Stimulated activated CD4-positive, alpha-beta T cell treated with anti-CD3 and anti-CD28 coated beads, Interleukin-4, amount 100 ng/mL, for 48 hours (primary cell): ENCODE measurements around the gene PCBP1.
"Not testable (repeated sequence)": the region's sequence is repeated elsewhere in the genome, so short reads cannot be mapped to it uniquely, and the experiment has no call there.

Source experiments
- DNase-seq, 2 donors: peaks; one replicate each; pipeline ENCODE4 v3.0.0-alpha.2; 2020; ENCODE audit warnings: low read depth in 2 of 2

The PCBP1 gene

GRCh38 chr2:70098032-70098431, 10.8 kb downstream of the PCBP1 start:
- no peak for DNase-seq

- no peak for DNase-seq
Measured at GRCh38 chr2:70099270-70099669, 12.0 kb downstream of the PCBP1 start.

- DNase-seq: no peak
Measured at GRCh38 chr2:70101174-70101573, 13.9 kb downstream of the PCBP1 start.

DNA sequence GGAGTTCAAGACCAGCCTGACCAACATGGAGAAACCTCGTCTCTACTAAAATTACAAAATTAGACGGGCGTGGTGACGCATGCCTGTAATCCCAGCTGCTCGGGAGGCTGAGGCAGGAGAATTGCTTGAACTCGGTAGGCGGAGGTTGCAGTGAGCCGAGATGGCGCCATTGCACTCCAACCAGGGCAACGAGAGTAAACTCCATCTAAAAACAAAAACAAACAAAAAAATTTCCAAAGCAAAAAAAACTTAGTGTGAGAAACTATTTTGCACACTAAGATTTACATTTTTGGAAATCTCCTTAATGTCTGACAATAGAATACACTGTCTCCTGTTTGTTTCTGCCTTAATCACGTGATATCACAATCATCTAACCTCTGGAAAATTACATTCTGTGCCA, 14.4 kb downstream of the PCBP1 start:
- not testable (repeated sequence) for DNase-seq

DNA sequence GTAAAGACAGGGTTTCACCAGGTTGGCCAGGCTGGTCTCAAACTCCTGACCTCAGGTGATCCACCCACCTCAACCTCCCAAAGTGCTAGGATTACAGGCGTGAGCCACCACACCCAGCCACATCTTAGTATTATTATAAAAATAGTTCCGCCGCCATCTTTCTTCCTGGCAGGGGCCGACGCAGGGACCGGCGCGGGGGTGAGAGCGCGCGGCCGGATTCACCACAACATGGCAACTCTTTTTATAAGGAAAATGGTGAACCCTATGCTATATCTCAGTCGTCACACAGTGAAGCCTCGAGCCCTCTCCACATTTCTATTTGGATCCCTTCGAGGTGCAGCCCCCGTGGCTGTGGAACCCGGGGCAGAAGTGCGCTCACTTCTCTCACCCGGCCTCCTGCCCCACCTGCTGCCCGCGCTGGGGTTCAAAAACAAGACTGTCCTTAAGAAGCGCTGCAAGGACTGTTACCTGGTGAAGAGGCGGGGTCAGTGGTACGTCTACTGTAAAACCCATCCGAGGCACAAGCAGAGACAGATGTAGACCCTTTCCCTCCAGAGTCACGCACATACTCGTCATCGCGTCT, 15.1 kb downstream of the PCBP1 start:
- DNase-seq: not testable (repeated sequence)

GRCh38 chr2:70103531-70104061, 16.3 kb downstream of the PCBP1 start:
- no peak for DNase-seq

- peak in 1 of 2 donors; percentile 40 for DNase-seq
Measured at GRCh38 chr2:70104231-70105111, 17.2 kb downstream of the PCBP1 start.

GRCh38 chr2:70106138-70106537, 18.9 kb downstream of the PCBP1 start:
- DNase-seq: not testable (repeated sequence)

DNA sequence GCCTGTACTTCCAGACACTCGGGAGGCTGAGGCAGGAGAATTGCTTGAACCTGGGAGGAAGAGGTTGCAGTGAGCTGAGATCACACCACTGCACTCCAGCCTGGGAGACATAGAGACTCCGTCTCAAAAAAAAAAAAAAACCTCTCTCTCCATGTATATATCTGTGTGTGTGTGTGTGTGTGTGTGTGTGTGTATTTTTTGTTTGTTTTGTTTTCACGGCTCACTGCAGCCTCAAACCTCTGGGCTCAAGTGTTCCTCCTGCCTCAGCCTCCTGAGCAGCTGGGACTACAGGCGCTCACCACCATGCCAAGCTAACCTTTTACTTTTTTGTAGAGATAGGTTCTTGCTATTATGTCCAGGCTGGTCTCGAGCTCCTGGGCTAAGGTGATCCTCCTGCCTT, 23.1 kb downstream of the PCBP1 start:
- not testable (repeated sequence) for DNase-seq

DNA sequence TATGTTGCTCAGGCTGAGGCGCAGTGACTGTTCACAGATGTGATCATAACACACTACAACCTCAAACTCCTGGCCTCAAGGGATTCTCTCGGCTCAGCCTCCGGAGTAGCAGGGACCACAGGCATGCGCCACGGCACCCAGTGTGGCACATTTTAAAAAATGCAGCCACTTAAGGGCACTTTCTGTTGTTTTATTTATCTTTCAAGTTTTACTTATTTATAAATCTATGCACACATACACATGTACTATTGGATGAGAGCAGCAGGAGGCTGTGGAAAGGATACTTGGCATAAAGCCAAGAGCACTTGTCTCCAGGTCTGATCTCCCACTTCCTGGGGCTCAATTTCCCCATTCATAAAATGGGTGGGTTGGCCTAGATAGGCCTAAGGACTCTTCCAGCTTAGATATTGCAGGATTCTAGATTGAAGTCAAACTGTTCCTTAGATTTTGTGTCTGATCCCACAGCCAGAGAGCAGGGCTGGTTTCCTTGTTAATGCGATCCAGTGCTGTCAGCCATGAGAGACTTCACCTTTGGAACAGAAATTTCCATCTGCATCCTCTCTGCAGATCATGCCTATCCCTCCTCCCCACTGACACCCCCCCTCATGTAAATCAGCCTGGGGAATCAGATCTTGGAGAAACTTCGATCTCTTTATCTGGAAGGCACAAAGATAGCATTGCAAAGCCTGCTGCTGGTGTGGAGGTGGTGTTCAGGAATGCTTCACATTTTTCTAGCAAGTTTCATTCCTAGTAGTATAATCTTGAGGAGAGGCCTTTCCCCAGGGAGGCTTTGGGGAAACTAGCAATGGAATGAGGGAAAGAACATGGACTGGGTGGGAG, 24.7 kb downstream of the PCBP1 start:
- no peak for DNase-seq

DNA sequence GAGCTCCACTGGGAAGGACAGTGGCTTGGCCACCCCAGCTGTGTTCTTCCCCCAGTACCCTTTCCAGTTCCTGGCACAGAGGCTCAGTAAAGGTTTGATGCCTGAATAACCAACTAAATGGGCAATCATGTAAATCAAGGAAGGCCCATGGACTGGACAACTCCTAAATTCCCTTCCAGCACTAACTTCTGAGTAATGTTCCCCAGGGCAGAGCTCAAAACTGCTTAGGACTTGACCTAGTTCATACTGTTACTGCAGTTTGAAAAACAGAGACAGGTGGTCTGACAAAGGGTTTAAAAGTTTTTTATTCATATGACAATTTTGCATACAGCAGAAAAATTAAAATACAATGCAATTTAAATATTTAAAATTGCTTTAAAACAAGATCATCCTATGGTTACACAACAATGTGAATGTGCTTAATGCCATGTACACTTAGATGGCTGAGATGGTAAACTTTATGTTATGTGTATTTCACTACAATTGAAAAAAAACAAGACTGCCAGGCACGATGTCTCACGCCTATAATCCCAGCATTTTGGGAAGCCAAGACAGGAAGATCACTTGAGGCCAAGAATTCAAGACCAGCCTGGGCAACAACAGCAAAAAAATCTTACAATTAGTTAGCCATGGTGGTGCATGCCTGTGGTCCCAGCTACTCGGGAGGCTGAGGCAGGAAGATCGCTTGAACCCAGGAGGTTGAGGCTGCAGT, 26.2 kb downstream of the PCBP1 start:
- no peak for DNase-seq

DNA sequence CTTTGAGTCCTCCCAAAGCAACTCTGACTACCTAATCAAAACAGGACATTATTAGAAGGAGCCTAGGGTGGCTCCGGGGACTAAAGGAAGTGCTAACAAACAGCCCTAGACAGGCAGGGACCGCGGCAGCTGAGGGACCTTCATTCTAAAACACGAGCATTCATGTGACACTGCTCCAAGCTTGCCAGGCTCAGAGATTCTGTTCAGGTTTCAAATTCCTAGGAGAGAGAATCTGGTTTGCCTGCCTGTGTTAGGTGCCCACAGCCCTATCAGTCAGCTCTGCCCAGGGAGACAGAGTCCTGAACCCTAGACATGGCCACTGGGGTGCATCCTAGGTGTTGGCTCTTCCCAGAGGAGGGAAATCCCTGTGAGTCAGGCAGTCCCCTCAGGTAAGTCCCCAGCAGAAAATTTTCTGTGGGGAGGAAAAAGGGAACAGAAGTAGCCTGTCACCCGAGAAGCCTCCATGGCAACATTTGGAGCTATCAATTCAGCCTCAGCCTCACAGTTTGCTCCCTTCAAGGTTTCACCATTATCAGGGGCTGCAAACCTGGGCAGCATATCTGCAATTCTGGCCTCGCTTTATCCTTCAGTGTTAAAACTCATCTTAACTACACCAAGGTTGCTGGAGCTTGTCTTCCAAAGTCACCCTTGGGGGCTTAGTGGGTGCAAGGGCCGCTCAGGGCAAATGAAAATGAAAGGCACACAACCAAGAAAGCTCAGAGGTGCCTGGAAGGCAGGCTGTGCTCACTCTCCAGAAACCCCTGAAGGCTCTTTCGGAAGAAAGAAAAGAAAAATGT, 28.6 kb downstream of the PCBP1 start:
- no peak for DNase-seq

DNA sequence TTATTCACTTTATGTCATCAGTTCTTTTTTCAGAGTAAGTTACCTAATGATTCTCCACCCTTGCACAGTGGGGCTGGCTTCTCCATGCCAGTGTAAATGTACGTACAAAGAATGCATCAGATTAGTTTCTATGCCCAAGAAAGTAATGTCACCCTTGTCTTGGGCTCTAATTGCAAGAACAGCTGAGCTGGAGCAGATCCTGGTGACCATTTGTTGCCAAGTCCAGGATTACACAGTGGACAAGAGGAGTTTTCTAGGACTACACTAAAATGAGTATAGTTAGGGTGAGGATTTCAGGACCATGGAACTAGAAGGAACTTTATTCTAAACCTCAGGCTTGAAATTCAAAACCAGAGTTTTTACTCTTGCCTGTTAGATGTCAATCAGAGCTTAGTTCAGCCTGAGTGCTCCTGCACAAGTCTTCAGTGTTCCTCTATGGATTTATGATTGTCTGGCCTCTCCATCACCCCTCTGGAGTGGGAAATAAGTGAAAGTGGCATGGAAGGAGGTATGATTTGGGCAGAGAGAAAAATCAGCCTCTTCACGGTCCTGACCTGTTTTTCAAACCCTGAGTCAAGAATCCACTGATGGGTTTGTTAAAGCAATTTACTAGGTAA, 29.8 kb downstream of the PCBP1 start:
- DNase-seq: no peak

DNA sequence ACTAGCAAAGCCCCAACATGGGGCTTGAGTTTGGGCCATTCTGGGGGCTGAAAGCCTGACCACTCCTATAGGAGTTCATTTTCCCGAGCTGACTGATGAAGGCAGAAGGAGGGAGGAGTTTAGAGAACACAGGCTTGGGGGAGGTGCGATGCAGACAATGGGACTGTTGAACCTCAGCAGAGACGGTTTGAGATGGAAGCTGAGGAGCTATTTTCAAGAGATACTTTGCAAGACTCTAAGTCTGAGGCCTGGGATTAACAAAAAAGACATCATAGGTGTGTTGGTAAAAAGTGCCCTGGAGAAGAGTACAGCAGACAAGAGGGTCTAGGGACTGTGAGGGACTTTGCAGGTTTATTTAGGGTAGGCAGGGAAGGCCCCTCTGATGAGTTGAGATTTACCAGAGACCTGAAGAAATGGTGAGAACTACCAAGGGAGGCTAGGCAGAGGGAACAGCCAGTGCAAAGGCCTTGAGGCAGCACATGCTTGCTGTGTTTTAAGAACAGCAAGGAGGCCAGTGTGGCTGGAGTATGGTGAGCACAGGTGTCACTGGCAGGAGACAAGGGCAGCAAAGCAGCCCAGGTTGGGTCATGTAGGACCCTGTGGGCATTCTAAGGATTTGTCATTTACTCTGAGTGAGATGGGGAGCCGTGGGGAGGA, 31.6 kb downstream of the PCBP1 start:
- DNase-seq: no peak

DNA sequence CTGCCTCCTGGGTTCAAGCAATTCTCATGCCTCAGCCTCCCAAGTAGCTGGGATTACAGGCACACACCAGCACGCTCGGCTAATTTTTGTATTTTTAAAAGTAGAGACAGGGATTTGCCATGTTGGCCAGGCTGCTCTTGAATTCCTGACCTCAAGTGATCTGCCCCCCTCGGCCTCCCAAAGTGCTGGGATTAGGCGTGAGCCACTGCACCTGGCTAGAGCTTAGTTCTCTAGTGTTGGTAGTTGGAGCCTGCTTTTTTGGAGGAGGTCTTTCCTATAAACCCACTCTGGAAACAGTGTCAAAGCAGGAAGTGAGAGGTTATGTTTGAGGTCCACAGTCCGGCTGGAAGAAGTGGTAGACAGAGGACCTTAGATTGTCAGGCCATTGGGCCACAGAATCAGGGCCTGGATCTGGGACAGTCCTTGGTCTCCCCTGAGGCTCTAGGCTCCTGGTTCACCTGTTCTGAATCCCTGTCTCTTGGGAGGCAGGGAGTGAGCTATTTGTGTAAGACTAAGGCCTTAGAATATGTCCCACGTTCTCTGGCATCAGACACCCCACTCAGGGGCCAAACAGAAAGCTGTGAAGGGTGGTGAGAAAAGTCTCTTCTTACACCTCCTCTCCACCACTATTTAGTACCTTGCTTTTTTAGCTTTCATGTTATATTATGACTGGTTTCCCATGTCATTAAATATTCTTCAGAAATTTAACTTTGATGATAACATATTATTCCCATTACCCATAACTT, 34.5 kb downstream of the PCBP1 start:
- no peak for DNase-seq

DNA sequence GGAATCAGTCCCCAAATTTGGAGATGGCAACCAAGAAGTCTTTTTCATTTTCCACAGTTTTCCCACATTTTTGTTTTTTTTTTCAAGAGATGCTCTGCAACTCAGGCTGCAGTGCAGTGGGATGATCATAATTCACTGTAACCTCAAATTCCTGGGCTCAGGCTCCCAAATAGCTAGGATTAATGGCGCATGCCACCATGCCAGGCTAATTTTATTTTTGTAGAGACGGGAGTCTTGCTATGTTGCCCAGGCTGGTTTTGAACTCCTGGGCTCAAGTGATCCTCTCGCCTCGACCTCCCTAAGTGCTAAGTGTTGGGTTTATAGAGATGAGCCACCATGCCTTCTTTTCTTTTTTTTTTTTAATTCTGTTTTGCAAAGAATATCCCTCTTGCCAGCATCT, 35.2 kb downstream of the PCBP1 start:
- no peak for DNase-seq

- DNase-seq: no peak
Measured at GRCh38 chr2:70123051-70123828, 36.0 kb downstream of the PCBP1 start.

GRCh38 chr2:70123829-70124116, 36.5 kb downstream of the PCBP1 start:
- DNase-seq: no peak
